Breast epithelium (tissue), 4 donors: Measurements from ENCODE around the gene CLCN7. TPM values are rescaled to one million over a fixed set of nuclear protein-coding genes. Genes with fewer than 3 reads are reported as not detected.

Experiments
- DNase-seq, 2 donors: peaks; one replicate each; pipeline ENCODE4 v3.0.0-alpha.2; 2019; ENCODE audit warnings: low spot score in 2 of 2
- H3K27ac ChIP-seq, 2 donors: fragments of 200-600 bp; sonication (generic) in 1 of 2; one replicate each; pipeline ENCODE4 v1.5.1; 2016 to 2019; ENCODE audit warnings: mild to moderate bottlenecking in 1 of 2
- H3K27me3 ChIP-seq, 2 donors: fragments of 200-600 bp; sonication (generic) in 1 of 2; one replicate each; pipeline versions ENCODE4 v1.5.1 to v1.6.0; 2017 to 2019; ENCODE audit warnings: control low read depth in 1 of 2, mild to moderate bottlenecking in 1 of 2
- H3K36me3 ChIP-seq: fragments of 200-600 bp; one replicate; pipeline ENCODE4 v1.5.1; 2019
- H3K4me1 ChIP-seq, 2 donors: fragments of 200-600 bp; sonication (generic); one replicate each; pipeline ENCODE4 v1.5.1; 2016 to 2019; ENCODE audit warnings: control low read depth in 1 of 2
- H3K4me3 ChIP-seq, 3 donors: fragments of 200-600 bp; sonication (generic); 1 replicate in 2 of 3; 2 replicates in 1 of 3; pipeline ENCODE4 v1.5.1; 2016 to 2019; ENCODE audit warnings: mild to moderate bottlenecking in 3 of 3, moderate library complexity in 2 of 3
- H3K9me3 ChIP-seq, 2 donors: fragments of 200-600 bp; sonication (generic) in 1 of 2; one replicate each; pipeline ENCODE4 v1.5.1; 2016 to 2019; ENCODE audit warnings: control low read depth in 1 of 2
- CTCF ChIP-seq, 3 donors: fragments of 450-650 bp; IDR thresholded peaks; one replicate each; pipeline ENCODE4 v1.5.1; 2016 to 2017; ENCODE audit warnings: antibody characterized with exemption in 3 of 3, mild to moderate bottlenecking in 3 of 3, moderate library complexity in 3 of 3
- POLR2A ChIP-seq: fragments of 450-650 bp; IDR thresholded peaks from one replicate; pipeline ENCODE4 v1.6.1; 2016; ENCODE audit warnings: antibody characterized with exemption, mild to moderate bottlenecking, moderate library complexity
- POLR2AphosphoS5 ChIP-seq, 3 donors: sonication (generic); formaldehyde crosslinking; IDR thresholded peaks; one replicate each; pipeline ENCODE4 v1.6.1; 2017; ENCODE audit warnings: antibody characterized with exemption in 3 of 3
- intact Hi-C: fragments of 100-400 bp; cut with DNase I; formaldehyde crosslinking; loops from one replicate; pipeline ENCODE4 v1.15.1; 2023; ENCODE audit warnings: low total_unique reads
- total RNA-seq, 3 donors: library from RNA; depleted of rRNA; stranded (reverse); fragments of >200 nt; gene quantifications; one replicate each; pipeline ENCODE4 v1.1.0, GENCODE V29; 2016

Gene CLCN7
- total RNA-seq, 3 donors from 2014 or later: 52.2 to 72.3 (median 71.4) TPM

DNA sequence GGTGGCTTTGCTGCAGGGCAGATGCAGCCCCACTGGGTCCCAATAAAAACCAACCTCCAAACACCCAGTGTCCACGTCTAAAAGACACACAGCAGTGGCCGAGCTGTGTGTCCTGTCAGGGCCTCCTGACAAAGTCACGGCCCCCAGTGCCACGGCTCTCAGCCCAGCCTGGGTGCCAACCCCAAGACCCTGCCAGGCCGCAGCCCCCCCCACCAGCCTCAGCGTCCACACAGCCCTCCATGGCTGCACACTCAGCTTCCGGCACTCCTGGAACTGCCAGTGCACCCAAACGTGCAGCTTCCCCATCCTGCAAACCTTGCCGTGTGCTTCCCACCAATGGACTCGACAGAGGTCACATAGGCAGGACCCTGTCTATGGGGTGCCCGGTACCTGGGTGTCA lies 26.9 kb downstream of the CLCN7 start:
- TF ChIP-seq CTCF (IDR thresholded peaks at IDR 0.05): no peak
- no peak for TF ChIP-seq POLR2AphosphoS5 (IDR thresholded peaks at IDR 0.05)
- intact Hi-C loops: no loop called here
- Histone ChIP-seq H3K9me3 (no peaks in the 10 kb centered on the region), H3K27ac (no peak overlapping the region), H3K27me3 (no peaks in the 10 kb centered on the region), H3K36me3 (peaks cover 4% of the 10 kb centered on the region), H3K4me3 (no peak overlapping the region), H3K4me1 (no peaks in the 10 kb centered on the region)
- DNase-seq: no peak

GRCh38 chr16:1446296-1447080 lies 28.3 kb downstream of the CLCN7 start:
- Histone ChIP-seq H3K36me3 (no peaks in the 10 kb centered on the region), H3K27ac (no peak overlapping the region), H3K9me3 (no peaks in the 10 kb centered on the region), H3K4me1 (no peaks in the 10 kb centered on the region), H3K4me3 (no peak overlapping the region), H3K27me3 (no peaks in the 10 kb centered on the region)
- TF ChIP-seq POLR2A (no peak), CTCF (IDR thresholded peaks at IDR 0.05) (no peak), POLR2AphosphoS5 (IDR thresholded peaks at IDR 0.05) (no peak)
- no peak for DNase-seq
- intact Hi-C loops: no loop called here

GRCh38 chr16:1445518-1446203 lies 29.2 kb downstream of the CLCN7 start:
- intact Hi-C loops: no loop called here
- no peaks in the 10 kb centered on the region for H3K4me1 ChIP-seq

DNA sequence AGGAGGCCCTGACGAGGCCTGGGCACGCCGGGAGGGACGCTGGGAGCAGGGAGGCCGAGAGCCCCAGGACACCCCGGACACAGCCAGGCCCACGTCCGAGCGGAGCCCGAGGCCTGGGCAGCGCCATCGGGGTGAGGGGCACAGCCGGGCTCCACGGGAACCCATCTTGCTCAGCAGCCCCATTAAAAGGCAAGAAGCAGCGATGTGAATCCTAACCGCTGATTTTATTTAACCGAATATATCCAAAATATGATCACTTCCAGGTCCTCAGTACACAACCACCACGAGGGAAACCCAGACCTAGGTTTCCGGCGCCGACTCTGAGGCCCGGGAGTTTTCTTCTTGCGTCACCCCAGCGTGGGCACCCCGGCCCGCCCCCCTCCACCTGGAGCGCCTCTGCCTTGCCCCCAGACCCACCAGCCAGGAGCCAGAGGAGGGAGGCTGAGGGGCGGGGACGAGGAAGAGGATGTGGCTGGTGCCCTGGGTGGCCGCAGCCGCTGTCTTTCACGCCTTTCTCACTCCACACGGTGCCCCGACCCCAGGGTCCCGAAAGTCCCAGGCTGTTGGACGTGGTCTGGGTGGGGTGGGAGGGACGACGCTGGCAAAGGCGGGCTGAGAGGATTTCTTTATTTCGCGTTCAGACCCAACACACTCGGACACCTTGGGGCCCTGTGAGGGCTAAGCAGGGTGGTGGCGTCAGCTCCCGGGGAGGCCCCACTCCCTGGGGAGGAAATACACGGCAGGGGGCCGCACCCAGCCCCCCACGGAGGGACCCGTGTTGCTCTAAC lies 29.9 kb downstream of the CLCN7 start:
- TF ChIP-seq POLR2A (no peak), POLR2AphosphoS5 (IDR thresholded peaks at IDR 0.05) (no peak), CTCF (IDR thresholded peaks at IDR 0.05) (no peak)
- no peak overlapping the region for H3K4me3 ChIP-seq
- no peaks in the 10 kb centered on the region for H3K9me3 ChIP-seq
- DNase-seq: no peak
- H3K27ac ChIP-seq: no peak overlapping the region
- no peaks in the 10 kb centered on the region for H3K27me3 ChIP-seq
- intact Hi-C loops: no loop called here
- no peaks in the 10 kb centered on the region for H3K36me3 ChIP-seq
- no peaks in the 10 kb centered on the region for H3K4me1 ChIP-seq

More at GRCh38 chr16:1445518-1446203, 29.2 kb downstream of the CLCN7 start:
- Histone ChIP-seq H3K27me3 (no peaks in the 10 kb centered on the region), H3K36me3 (no peaks in the 10 kb centered on the region), H3K4me3 (no peak overlapping the region), H3K27ac (no peak overlapping the region), H3K9me3 (no peaks in the 10 kb centered on the region)
- DNase-seq: no peak
- TF ChIP-seq POLR2AphosphoS5 (IDR thresholded peaks at IDR 0.05) (no peak), POLR2A (no peak), CTCF (IDR thresholded peaks at IDR 0.05) (no peak)
